HepG2 (cell line): ENCODE data around the gene DNAJC5. TPM values are rescaled to one million over a fixed set of nuclear protein-coding genes. Genes with fewer than 3 reads are reported as not detected.
A peak's percentile ranks its signal among the peaks of the same experiment; 100 is the strongest.

Experiments used
- CHCHD3 ChIP-seq: sonication (generic); formaldehyde crosslinking; IDR thresholded peaks from 2 replicates; pipeline ENCODE4 v1.8.0; 2022; ENCODE audit warnings: mild to moderate bottlenecking, missing genetic modification reagents, moderate library complexity
- CHD2 ChIP-seq: IDR thresholded peaks from 2 replicates; pipeline ENCODE4 v1.6.1; 2011; ENCODE audit warnings: low read depth, low read length, improper control_type of control experiment
- EZH2 ChIP-seq: conservative IDR thresholded peaks from 2 replicates; pipeline ENCODE4 v1.6.1; 2012; ENCODE audit warnings: mild to moderate bottlenecking, low read depth, low read length, moderate library complexity
- FIP1L1 ChIP-seq: fragments of 200-400 bp; formaldehyde crosslinking; IDR thresholded peaks from 2 replicates; pipeline ENCODE4 v1.6.1; 2018; ENCODE audit warnings: low read depth, mild to moderate bottlenecking, low read length, moderate library complexity, borderline replicate concordance; ENCODE audit not compliant: insufficient read depth
- GTF3A ChIP-seq: sonication (generic); formaldehyde crosslinking; conservative IDR thresholded peaks from 2 replicates; pipeline ENCODE4 v1.4.0; 2020; ENCODE audit warnings: mild to moderate bottlenecking, missing genetic modification reagents
- KLF11 ChIP-seq: IDR thresholded peaks from 2 replicates; pipeline ENCODE4 v1.6.1; 2016; ENCODE audit warnings: missing compliant biosample characterization
- KLF6 ChIP-seq: IDR thresholded peaks from 2 replicates; pipeline ENCODE4 v1.8.0; 2016; ENCODE audit warnings: missing biosample characterization, missing genetic modification reagents
- NFE2L1 ChIP-seq: sonication (generic); formaldehyde crosslinking; IDR thresholded peaks from 2 replicates; pipeline ENCODE4 v1.4.0; 2020; ENCODE audit warnings: missing genetic modification reagents, mild to moderate bottlenecking, borderline replicate concordance
- PAXIP1 ChIP-seq: sonication (generic); formaldehyde crosslinking; conservative IDR thresholded peaks from 2 replicates; pipeline ENCODE4 v1.4.0; 2020; ENCODE audit warnings: mild to moderate bottlenecking, missing genetic modification reagents, moderate library complexity
- PHF8 ChIP-seq: sonication (generic); formaldehyde crosslinking; IDR thresholded peaks from 2 replicates; pipeline ENCODE4 v1.5.0; 2020; ENCODE audit warnings: missing genetic modification reagents
- POLR2G ChIP-seq: fragments of 200-400 bp; formaldehyde crosslinking; IDR thresholded peaks from 2 replicates; pipeline ENCODE4 v1.6.1; 2018; ENCODE audit warnings: mild to moderate bottlenecking, low read depth, low read length, moderate library complexity
- TEAD2 ChIP-seq: sonication (generic); formaldehyde crosslinking; IDR thresholded peaks from 2 replicates; pipeline ENCODE4 v1.9.0; 2021; ENCODE audit warnings: missing genetic modification reagents
- ZBTB26 ChIP-seq: IDR thresholded peaks from 2 replicates; pipeline ENCODE4 v1.6.1; 2016; ENCODE audit warnings: missing compliant biosample characterization, missing genetic modification reagents, borderline replicate concordance
- ZBTB37 ChIP-seq: sonication (generic); formaldehyde crosslinking; IDR thresholded peaks from 2 replicates; pipeline ENCODE4 v1.4.0; 2020; ENCODE audit warnings: mild to moderate bottlenecking, missing genetic modification reagents
- ZFP36L2 ChIP-seq: sonication (generic); formaldehyde crosslinking; IDR thresholded peaks from 2 replicates; pipeline ENCODE4 v1.4.0; 2020; ENCODE audit warnings: missing genetic modification reagents
- ZFP90 ChIP-seq: sonication (generic); formaldehyde crosslinking; IDR thresholded peaks from 2 replicates; pipeline ENCODE4 v1.8.0; 2022; ENCODE audit warnings: missing genetic modification reagents, mild to moderate bottlenecking, inconsistent platforms, borderline replicate concordance
- ZNF260 ChIP-seq: sonication (generic); formaldehyde crosslinking; IDR thresholded peaks from 2 replicates; pipeline ENCODE4 v1.4.0; 2020; ENCODE audit warnings: missing genetic modification reagents, low read depth, mild to moderate bottlenecking, borderline replicate concordance
- ZNF292 ChIP-seq: sonication (generic); formaldehyde crosslinking; IDR thresholded peaks from 2 replicates; pipeline ENCODE4 v1.8.1; 2022; ENCODE audit warnings: mild to moderate bottlenecking, low read depth, missing genetic modification reagents, borderline replicate concordance
- ZNF589 ChIP-seq: sonication (generic); formaldehyde crosslinking; conservative IDR thresholded peaks from 2 replicates; pipeline ENCODE4 v1.8.0; 2022; ENCODE audit warnings: mild to moderate bottlenecking, moderate library complexity, missing genetic modification reagents
- polyA plus RNA-seq, 8 experiments: library from polyadenylated mRNA; depleted of rRNA in 3 of 8; stranded (reverse) in 7 of 8; unstranded in 1 of 8; fragments of >200 nt; fragmentation: Illumina TruSeq in 4 of 8; extraction: Trizol in 4 of 8; gene quantifications; 2 replicates each; pipeline versions ENCODE4 v1.2.1 to v1.2.3, GENCODE V29; 2011 to 2016; ENCODE audit warnings: low read depth in 4 of 8, missing spikeins in 1 of 8, mixed read lengths in 1 of 8; ENCODE audit not compliant: insufficient read depth in 1 of 8
- total RNA-seq, 5 experiments: library from RNA; depleted of rRNA; stranded (reverse); fragments of >200 nt; fragmentation: Illumina TruSeq; extraction: Trizol; gene quantifications; 2 replicates each; pipeline ENCODE4 v1.2.3, GENCODE V29; 2016; ENCODE audit warnings: low read depth in 1 of 5
- TF ChIP-seq, protein P1 (sequence below), 2 experiments: sonication (generic) in 1 of 2; formaldehyde crosslinking in 1 of 2; IDR thresholded peaks; 2 replicates each; pipeline versions ENCODE4 v1.5.1 to v1.6.1; 2011 to 2020; ENCODE audit warnings: borderline replicate concordance in 1 of 2, low read depth in 1 of 2, low read length in 1 of 2, mild to moderate bottlenecking in 1 of 2, missing genetic modification reagents in 1 of 2, moderate library complexity in 1 of 2

DNAJC5 gene
- total and polyA plus RNA-seq, 2 of the 13 experiments (the other 11 are each of a cell fraction or from before 2014, with no cell fraction given), result 42.8 to 64.5 TPM

DNA sequence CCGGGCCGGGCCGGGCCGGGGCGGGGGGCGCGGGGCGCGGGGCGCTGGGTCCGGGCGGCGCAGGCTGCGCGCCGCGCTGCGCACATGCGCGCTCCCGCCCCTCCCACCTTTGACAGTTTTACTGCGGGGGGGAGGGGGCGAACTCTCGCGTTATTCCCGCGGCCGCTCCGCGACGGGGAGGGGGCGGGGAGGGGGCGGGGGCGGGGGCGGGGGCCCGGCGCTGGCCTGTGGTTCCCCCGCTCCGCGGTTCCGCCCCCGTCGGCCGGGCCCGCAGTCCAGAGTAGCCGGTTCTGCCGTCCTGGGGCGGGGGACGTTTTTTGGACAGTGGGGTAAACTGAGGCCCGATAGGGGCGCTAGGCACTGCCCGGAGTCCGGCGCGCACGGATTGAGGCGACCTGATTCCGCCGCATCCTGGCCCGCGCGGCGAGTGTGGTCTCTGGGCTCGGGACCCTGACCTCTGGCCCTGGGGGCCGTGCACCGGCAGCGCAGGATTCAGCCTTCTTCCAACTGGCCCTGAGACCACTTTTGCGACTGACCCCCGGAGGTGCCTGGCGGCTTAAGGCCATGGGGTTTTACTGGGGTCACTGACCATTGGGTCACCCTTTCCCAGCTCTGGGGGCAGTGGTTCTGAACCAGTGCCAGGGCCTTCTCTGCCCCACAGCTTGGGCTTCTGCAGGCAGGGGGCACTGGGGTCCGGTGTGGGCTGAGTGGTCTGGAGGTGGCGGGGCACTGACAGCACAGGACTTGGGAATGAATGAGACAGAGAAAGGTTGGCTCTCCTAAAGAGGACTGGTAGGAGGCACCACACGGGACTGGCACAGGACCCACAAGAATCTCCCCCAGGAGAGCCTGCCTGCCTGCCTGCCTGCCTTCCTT, 75.2 kb downstream of the DNAJC5 start, which contains the start of gene ZNF512B (continued):
- no peak for TF ChIP-seq FIP1L1
- TF ChIP-seq PHF8, result peak; percentile 84
- no peak for TF ChIP-seq CHCHD3
- TF ChIP-seq GTF3A (CRISPR knock-in tag), result 0 out of 2 replicates have a peak, but pooled peaks have one; percentile 59
- peak; percentile 38 for TF ChIP-seq PAXIP1 (CRISPR knock-in tag)
- TF ChIP-seq KLF11, result 0 out of 2 replicates have a peak, but pooled peaks have one; percentile 34
- TF ChIP-seq TEAD2 (CRISPR knock-in tag), result no peak; the same call in 1 of the 2 replicates
- TF ChIP-seq, protein P1, sequence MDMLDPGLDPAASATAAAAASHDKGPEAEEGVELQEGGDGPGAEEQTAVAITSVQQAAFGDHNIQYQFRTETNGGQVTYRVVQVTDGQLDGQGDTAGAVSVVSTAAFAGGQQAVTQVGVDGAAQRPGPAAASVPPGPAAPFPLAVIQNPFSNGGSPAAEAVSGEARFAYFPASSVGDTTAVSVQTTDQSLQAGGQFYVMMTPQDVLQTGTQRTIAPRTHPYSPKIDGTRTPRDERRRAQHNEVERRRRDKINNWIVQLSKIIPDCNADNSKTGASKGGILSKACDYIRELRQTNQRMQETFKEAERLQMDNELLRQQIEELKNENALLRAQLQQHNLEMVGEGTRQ (IDR thresholded peaks at IDR 0.05; ENCODE audit: low read depth, low read length), result no peak
- TF ChIP-seq, protein P1 (CRISPR knock-in tag; IDR thresholded peaks at IDR 0.05; ENCODE audit: borderline replicate concordance), result no peak
- TF ChIP-seq EZH2, result no peak
- TF ChIP-seq ZFP36L2, result no peak
- peak; percentile 70 for TF ChIP-seq POLR2G
- TF ChIP-seq ZNF292, result no peak
- TF ChIP-seq ZBTB37, result no peak
- TF ChIP-seq KLF6 (CRISPR knock-in tag), result no peak
- no peak for TF ChIP-seq ZNF260 (CRISPR knock-in tag)
- peak; percentile 91 for TF ChIP-seq CHD2
- TF ChIP-seq ZFP90 (CRISPR knock-in tag), result 0 out of 2 replicates have a peak, but pooled peaks have one; percentile 42
- TF ChIP-seq ZNF589, result no peak
- peak; percentile 54; the same call in 1 of the 2 replicates for TF ChIP-seq NFE2L1 (CRISPR knock-in tag)
- TF ChIP-seq ZBTB26 (CRISPR knock-in tag), result no peak
